HG03103 (cell line): ENCODE data around the gene DCD.
"Not testable (repeated sequence)": the region's sequence is repeated elsewhere in the genome, so short reads cannot be mapped to it uniquely, and the experiment has no call there.

Experiments used
- ATAC-seq: cut with Tn5 transposase; IDR thresholded peaks from one replicate; pipeline ENCODE4 v1.9.1; 2021; ENCODE audit warnings: low read depth; ENCODE audit not compliant: unreplicated experiment

DCD gene

DNA sequence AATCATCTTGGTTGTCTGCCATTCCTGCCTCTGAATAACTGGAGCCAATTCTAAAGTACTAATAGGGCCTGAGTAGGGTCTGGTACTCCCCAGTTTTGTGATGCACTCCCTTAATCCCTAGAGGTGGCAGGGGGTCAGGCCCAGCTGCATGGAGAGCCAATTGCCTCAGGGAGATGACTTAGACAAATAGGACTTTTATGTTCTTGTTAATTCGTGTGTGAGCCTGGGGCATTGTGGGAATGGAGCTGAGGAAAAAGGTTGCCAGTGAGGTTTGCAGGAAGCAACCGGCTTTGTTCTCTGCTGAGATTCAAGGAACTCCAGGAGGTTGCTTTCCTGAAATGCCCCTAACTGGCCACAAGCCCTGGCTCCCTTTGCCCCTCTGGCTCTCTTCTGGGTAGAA, 6.8 kb upstream of the DCD start:
- ATAC-seq: no peak

DNA sequence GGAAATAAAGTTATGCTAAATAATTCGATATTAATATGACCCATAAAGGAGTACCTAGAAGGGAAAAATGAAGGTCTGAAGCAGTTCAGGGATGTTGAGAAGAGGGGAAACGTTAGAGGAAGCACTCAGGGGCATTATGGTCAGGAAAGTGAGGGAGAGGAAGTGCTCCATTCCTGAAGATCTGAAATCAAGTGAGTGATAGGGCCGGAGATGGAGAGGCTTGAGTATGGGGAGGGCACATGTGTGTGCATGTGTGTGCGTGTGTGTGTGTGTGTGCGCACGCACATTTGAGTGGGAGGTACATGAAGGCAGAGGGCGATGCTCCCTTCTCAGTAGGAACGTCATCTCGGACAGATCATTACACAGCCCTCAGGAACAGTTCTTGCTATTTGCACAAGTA, 4.9 kb upstream of the DCD start:
- no peak for ATAC-seq

GRCh38 chr12:54650889-54651288, 2.7 kb upstream of the DCD start:
- no peak for ATAC-seq

GRCh38 chr12:54650409-54650808, 2.2 kb upstream of the DCD start:
- no peak for ATAC-seq

DNA sequence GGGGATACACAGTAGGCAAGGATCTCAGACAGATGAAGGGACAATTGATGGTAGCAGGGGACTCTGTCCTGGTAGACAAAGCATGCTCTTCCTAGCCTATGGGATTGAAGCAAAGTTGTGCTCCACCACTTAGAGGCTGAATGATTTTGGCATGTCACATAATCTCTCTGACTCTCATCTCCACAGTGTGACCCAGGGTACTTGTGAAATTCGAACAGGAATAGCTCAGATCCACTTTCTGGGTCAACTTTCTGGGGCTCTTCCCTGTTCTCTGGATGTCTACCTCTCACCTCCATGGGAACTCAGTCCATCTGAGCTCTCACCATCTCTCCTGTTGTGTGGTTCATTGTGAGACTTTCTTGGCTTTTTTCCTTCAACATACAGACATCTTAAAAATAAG, 1.7 kb upstream of the DCD start:
- no peak for ATAC-seq

- ATAC-seq: no peak
Measured at GRCh38 chr12:54641554-54641953, 6.6 kb downstream of the DCD start.

GRCh38 chr12:54641089-54641488, 7.1 kb downstream of the DCD start:
- ATAC-seq: no peak

GRCh38 chr12:54639112-54639511, 9.1 kb downstream of the DCD start:
- not testable (repeated sequence) for ATAC-seq

DNA sequence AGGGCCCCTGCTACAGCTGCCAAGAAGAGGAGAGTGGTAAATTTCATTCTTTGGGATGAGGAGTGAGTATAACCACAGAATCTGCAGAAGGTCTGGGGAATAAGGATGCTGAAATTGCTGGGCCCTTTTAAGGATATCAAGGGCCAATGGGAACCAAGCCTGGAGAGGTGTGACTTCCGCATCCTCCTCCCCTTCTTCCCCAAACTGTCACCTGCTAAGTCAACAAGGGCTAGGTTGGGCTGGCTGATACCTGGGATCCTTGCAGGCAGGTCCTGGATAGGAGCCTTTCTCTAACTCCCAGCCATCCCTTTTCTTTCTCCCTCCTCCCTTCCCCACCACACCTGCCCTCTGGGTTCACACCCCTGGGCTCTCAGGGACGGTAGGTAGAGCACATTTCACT, 13.4 kb downstream of the DCD start, which contains the start of gene LACRT:
Gene LACRT (minus strand): TSS at position 101 of the 400 bp plus-strand sequence. CDS start 54 bp downstream, at position 47.
- ATAC-seq: no peak

- ATAC-seq: no peak
Measured at GRCh38 chr12:54631988-54632728, 16.0 kb downstream of the DCD start.

DNA sequence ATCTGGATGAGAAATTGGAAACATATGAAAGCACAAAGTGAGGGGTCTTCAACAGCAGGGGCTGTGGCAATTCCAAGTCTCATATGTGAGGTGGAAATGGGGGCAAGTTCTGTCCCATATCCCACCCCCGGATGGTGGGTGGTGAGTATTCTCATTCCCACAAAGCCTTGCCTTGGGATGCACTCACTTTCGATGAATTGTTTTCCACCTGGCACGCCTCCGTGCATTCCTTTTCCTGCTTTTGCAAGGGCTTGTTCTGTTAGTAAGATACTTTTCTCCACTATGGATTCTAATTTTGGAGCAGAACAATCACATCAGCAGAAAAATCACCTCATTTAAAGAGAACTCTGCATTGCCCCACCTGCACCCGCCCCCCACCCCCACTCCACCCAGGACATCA, 16.6 kb downstream of the DCD start:
- ATAC-seq: no peak

GRCh38 chr12:54629925-54630324, 18.2 kb downstream of the DCD start:
- ATAC-seq: no peak

- no peak for ATAC-seq
Measured at GRCh38 chr12:54628186-54628846, 19.8 kb downstream of the DCD start.

- no peak for ATAC-seq
Measured at GRCh38 chr12:54627304-54627703, 20.9 kb downstream of the DCD start.

DNA sequence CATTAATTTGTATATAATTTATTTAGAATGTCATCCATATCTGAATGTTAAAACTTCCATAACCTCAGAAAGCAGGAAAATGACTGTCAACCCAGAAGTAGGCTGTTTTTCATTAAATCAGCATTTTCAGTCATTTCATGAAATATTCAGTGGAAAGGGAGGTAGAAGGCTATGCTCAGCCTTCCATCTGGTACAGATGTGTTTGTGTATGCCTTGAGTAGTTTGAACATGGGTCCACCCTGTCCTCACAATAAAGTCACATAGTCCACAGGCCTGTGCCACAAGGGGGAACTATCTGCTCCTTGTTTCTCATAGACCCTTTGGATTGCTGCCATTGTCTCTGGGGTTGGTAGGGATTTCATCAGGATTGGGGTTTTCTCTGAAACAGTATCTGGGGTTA, 22.6 kb downstream of the DCD start:
- ATAC-seq: no peak

DNA sequence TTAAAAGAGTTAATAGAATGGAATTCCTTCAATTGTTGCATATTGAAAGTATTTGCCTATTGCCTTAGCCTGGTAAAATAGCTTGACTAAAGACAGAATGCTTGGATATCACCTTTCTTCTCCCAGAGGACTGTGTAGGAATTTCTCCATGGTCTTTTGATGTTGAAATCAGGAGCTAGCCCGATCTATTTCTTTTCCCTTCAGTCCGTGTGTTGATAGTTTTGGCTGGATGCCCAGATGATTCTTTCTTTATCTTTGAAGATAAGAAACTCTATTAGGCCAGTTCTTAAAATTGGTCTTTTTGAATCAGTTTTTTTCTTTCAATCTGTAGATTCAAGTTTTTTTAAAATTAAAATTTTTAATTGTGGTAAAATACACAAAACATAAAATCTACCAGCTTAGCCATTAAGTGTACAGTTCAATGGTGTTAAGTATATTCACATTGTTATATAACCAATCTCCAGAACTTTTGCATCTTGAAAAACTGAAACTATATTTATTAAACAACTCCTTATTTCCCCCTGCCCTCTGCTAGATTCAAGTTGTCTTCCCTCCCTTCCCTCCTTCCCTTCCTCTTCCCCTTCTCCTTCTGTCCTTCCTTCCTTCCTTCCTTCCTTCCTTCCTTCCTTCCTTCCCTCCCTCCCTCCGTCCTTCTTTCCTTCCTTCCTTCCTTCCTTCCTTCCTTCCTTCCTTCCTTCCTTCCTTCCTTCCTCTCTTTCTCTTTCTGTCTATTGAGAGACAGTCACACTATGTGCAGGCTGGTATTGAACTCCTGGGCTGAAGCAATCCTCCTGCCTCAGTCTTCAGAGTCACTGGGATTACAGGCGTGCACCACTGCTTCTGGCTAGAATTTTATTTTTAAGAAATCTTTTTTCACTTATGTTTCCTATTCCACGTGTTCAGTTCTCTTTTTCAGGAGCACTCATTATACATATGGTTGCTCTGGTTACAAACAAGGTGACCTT, 23.6 kb downstream of the DCD start:
- no peak for ATAC-seq

DNA sequence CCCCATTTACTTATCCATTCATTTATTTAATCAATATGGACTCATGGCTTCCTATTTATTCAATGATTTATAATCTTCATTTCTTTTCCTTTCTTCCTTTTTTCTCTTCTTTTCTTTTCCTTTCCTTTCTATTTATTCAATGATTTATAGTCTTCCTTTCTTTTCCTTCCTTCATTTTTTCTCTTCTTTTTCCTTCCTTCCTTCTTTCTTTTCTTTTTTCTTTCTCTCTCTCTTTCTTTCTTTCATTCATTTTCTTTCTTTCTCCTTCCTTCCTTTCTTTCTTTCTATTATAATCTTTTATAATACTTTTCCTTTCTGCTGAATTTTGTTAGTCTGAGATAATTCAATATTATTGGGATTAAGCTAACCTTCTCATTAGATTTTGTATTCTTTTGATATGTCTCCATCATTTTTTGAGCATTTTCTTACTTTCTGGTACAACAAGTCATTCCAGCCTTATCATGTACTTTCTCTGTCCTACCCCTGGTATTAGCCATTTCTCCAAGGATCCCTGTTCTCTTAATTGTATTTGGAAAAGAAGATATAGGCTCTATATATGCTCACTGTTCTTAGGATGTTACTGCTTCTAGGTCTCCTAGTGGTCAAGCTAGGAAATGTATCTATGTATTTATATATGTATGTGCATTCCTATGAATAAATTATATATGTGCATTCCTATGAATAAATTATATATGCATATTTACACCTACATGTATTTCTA, 25.5 kb downstream of the DCD start:
- ATAC-seq: no peak

- no peak for ATAC-seq
Measured at GRCh38 chr12:54616933-54617680, 31.1 kb downstream of the DCD start.

DNA sequence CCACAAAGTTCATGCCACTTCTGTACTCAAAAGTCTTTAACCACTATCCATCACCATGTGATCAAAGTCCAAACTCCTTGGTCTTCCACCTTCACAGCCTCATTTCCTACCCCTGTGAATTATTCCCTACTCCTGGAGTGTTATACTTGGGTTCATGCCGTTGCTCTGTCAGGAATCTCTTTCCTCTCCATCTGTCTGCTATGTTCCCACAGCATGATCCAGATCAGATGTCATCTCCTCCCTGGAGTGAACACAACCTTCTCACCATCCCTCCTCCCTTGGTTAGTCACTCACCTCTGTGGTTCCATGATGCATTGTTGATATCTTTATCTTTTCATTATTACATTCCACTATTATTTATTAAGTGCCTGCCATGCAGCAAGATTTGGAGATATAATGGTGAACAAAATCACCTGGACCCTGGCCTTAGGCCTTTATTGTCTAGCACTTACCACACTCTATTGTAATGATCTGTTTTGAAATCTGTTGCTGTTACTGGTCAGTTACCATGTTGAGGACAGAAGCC, 35.9 kb downstream of the DCD start:
- no peak for ATAC-seq
